H1 (cell line): Measurements from ENCODE around the gene NOL4L. TPM values are rescaled to one million over a fixed set of nuclear protein-coding genes. Genes with fewer than 3 reads are reported as not detected.

Experiments used
- CTCF ChIA-PET: fragments of 300-600 bp; sonication (Branson Sonifier 250); formaldehyde crosslinking; loops from one replicate; lab custom pipeline; 2021; ENCODE audit not compliant: partially characterized antibody; lab: Charles Lee
- POLR2A ChIA-PET: fragments of 300-600 bp; sonication (Branson Sonifier 250); formaldehyde crosslinking; loops from one replicate; lab custom pipeline; 2021; ENCODE audit warnings: inconsistent platforms; ENCODE audit not compliant: partially characterized antibody; lab: Charles Lee
- DNase-seq, 2 experiments: peaks; one replicate each; pipeline versions ENCODE4 v3.0.0 to v3.0.0-alpha.2; 2010 to 2022; ENCODE audit warnings: low spot score in 2 of 2, low read depth in 1 of 2, mixed read lengths in 1 of 2
- FAIRE-seq: peaks from 2 replicates; lab custom pipeline; 2011; peaks lifted over from hg19 to GRCh38; lab: Jason Lieb, UNC
- H2AFZ ChIP-seq: 2 replicates; pipeline ENCODE4 v1.8.1; 2012; ENCODE audit warnings: low read length, inconsistent platforms
- H2AK5ac ChIP-seq: 2 replicates; pipeline ENCODE4 v1.6.1; 2013; ENCODE audit warnings: low read depth, low read length
- H2BK120ac ChIP-seq: replicated peaks from 2 replicates; pipeline ENCODE3; 2013; ENCODE audit warnings: low read depth, low read length, inconsistent platforms
- H2BK12ac ChIP-seq: 2 replicates; pipeline ENCODE4 v1.6.1; 2013; ENCODE audit warnings: low read depth, low read length
- H2BK15ac ChIP-seq: 2 replicates; pipeline ENCODE4 v1.6.1; 2013; ENCODE audit warnings: low read length
- H2BK20ac ChIP-seq: 2 replicates; pipeline ENCODE4 v1.6.1; 2013; ENCODE audit warnings: low read length
- H2BK5ac ChIP-seq: 2 replicates; pipeline ENCODE4 v1.6.1; 2013; ENCODE audit warnings: low read depth, low read length
- H3K14ac ChIP-seq: 2 replicates; pipeline ENCODE4 v1.6.1; 2013; ENCODE audit warnings: inconsistent platforms; ENCODE audit not compliant: insufficient read length
- H3K18ac ChIP-seq: 2 replicates; pipeline ENCODE4 v1.6.1; 2013; ENCODE audit warnings: low read length; ENCODE audit errors: extremely low read depth
- H3K23ac ChIP-seq: 2 replicates; pipeline ENCODE4 v1.6.1; 2013; ENCODE audit warnings: inconsistent platforms; ENCODE audit not compliant: insufficient read length
- H3K23me2 ChIP-seq: 2 replicates; pipeline ENCODE4 v1.6.1; 2013; ENCODE audit warnings: low read depth, low read length
- H3K27ac ChIP-seq: 2 replicates; pipeline ENCODE4 v1.6.1; 2011; ENCODE audit warnings: low read depth, low read length, inconsistent platforms
- H3K27me3 ChIP-seq, 4 experiments: replicated peaks in 1 of 4; 1 replicate in 1 of 4; 2 replicates in 3 of 4; pipeline versions ENCODE4 v1.6.1 to v1.8.1; 2011 to 2013; ENCODE audit warnings: low read length in 3 of 4, mild to moderate bottlenecking in 3 of 4, inconsistent platforms in 2 of 4, mixed read lengths in 2 of 4, moderate library complexity in 1 of 4; ENCODE audit not compliant: control insufficient read depth in 3 of 4, insufficient read depth in 3 of 4; ENCODE audit errors: extremely low read depth in 1 of 4
- H3K36me3 ChIP-seq, 4 experiments: 2 replicates each; pipeline versions ENCODE4 v1.6.1 to v1.8.1; 2011 to 2013; ENCODE audit warnings: mild to moderate bottlenecking in 4 of 4, low read length in 3 of 4, moderate library complexity in 2 of 4, control low read depth in 1 of 4, inconsistent platforms in 1 of 4; ENCODE audit not compliant: insufficient read depth in 4 of 4, control insufficient read depth in 2 of 4
- H3K4ac ChIP-seq: replicated peaks from 2 replicates; pipeline ENCODE3; 2013; ENCODE audit warnings: low read length, low read depth, mixed read lengths, inconsistent platforms; ENCODE audit not compliant: insufficient read length
- H3K4me1 ChIP-seq, 4 experiments: replicated peaks in 1 of 4; 1 replicate in 1 of 4; 2 replicates in 3 of 4; pipeline versions ENCODE4 v1.6.1 to v1.8.1; 2011 to 2013; ENCODE audit warnings: low read length in 3 of 4, inconsistent platforms in 2 of 4, mixed read lengths in 1 of 4; ENCODE audit not compliant: insufficient read depth in 4 of 4, control insufficient read depth in 3 of 4
- H3K4me2 ChIP-seq, 2 experiments: 2 replicates each; pipeline versions ENCODE4 v1.6.1 to v1.8.1; 2011 to 2013; ENCODE audit warnings: low read depth in 2 of 2, low read length in 2 of 2, control low read depth in 1 of 2, inconsistent platforms in 1 of 2, mild to moderate bottlenecking in 1 of 2; ENCODE audit not compliant: insufficient read depth in 1 of 2
- H3K4me3 ChIP-seq, 4 experiments: fragments of 200-600, 300-600 bp in 1 of 4; sonication (generic), shearing (Covaris generic), sonication (Bioruptor Twin) in 1 of 4; 2 replicates each; pipeline versions ENCODE4 v1.5.1 to v1.8.1; 2011 to 2016; ENCODE audit warnings: low read length in 4 of 4, low read depth in 3 of 4, control low read depth in 2 of 4, inconsistent platforms in 2 of 4, mild to moderate bottlenecking in 2 of 4, mixed read lengths in 1 of 4, moderate library complexity in 1 of 4; ENCODE audit not compliant: insufficient read depth in 2 of 4; ENCODE audit errors: extremely low read depth in 1 of 4
- H3K56ac ChIP-seq: replicated peaks from 2 replicates; pipeline ENCODE3; 2013; ENCODE audit warnings: low read depth, mild to moderate bottlenecking, mixed read lengths, low read length, inconsistent platforms; ENCODE audit not compliant: insufficient read length
- H3K79me1 ChIP-seq: 2 replicates; pipeline ENCODE4 v1.6.1; 2013; ENCODE audit warnings: low read depth, low read length, control low read depth
- H3K79me2 ChIP-seq, 2 experiments: 2 replicates each; pipeline versions ENCODE4 v1.6.1 to v1.8.1; 2012 to 2013; ENCODE audit warnings: low read length in 2 of 2, mild to moderate bottlenecking in 2 of 2, inconsistent platforms in 1 of 2; ENCODE audit not compliant: insufficient read depth in 2 of 2, control insufficient read depth in 1 of 2
- H3K9ac ChIP-seq, 4 experiments: replicated peaks in 1 of 4; 1 replicate in 1 of 4; 2 replicates in 3 of 4; pipeline versions ENCODE4 v1.6.1 to v1.8.1; 2011 to 2013; ENCODE audit warnings: low read depth in 3 of 4, low read length in 3 of 4, control low read depth in 2 of 4, mild to moderate bottlenecking in 2 of 4, moderate library complexity in 2 of 4, inconsistent platforms in 1 of 4; ENCODE audit errors: extremely low read depth in 1 of 4
- H3K9me3 ChIP-seq, 2 experiments: 2 replicates each; pipeline versions ENCODE4 v1.6.1 to v1.8.1; 2012 to 2013; ENCODE audit warnings: mild to moderate bottlenecking in 2 of 2, moderate library complexity in 2 of 2, control low read depth in 1 of 2, inconsistent platforms in 1 of 2, low read depth in 1 of 2, low read length in 1 of 2, mixed read lengths in 1 of 2; ENCODE audit not compliant: insufficient read depth in 2 of 2
- H4K20me1 ChIP-seq, 2 experiments: replicated peaks in 1 of 2; 2 replicates each; pipeline versions ENCODE3 to v1.8.1; 2011 to 2013; ENCODE audit warnings: inconsistent platforms in 2 of 2, low read length in 2 of 2, mild to moderate bottlenecking in 1 of 2; ENCODE audit not compliant: insufficient read depth in 2 of 2, control insufficient read depth in 1 of 2
- H4K5ac ChIP-seq: 2 replicates; pipeline ENCODE4 v1.6.1; 2013; ENCODE audit warnings: low read length, low read depth, mixed read lengths, inconsistent platforms; ENCODE audit not compliant: insufficient read length
- H4K8ac ChIP-seq: 2 replicates; pipeline ENCODE4 v1.8.0; 2013; ENCODE audit warnings: mild to moderate bottlenecking, moderate library complexity, low read length, inconsistent platforms; ENCODE audit not compliant: insufficient read depth; ENCODE audit errors: extremely low read depth
- H4K91ac ChIP-seq: replicated peaks from 2 replicates; pipeline ENCODE3; 2013; ENCODE audit warnings: low read length, mixed read lengths, inconsistent platforms; ENCODE audit not compliant: insufficient read length
- CHD1 ChIP-seq: IDR thresholded peaks from 2 replicates; pipeline ENCODE4 v1.6.1; 2012; ENCODE audit warnings: low read depth, low read length, improper control_type of control experiment
- NANOG ChIP-seq: IDR thresholded peaks from 2 replicates; pipeline ENCODE4 v1.6.1; 2011; ENCODE audit warnings: low read length, low read depth, mild to moderate bottlenecking, inconsistent platforms; ENCODE audit not compliant: insufficient read depth, poor library complexity, severe bottlenecking
- RFX5 ChIP-seq: IDR thresholded peaks from 2 replicates; pipeline ENCODE4 v1.6.1; 2011; ENCODE audit warnings: low read depth, low read length, improper control_type of control experiment, borderline replicate concordance
- SP4 ChIP-seq: IDR thresholded peaks from 2 replicates; pipeline ENCODE4 v1.6.1; 2012; ENCODE audit warnings: low read length, inconsistent platforms
- WGBS, 2 experiments: shearing (Covaris generic) in 1 of 2; methylation state at CpG; one replicate each; pipeline versions ENCODE4 v1.1.6 to v1.1.7; 2013 to 2015; ENCODE audit warnings: low lambda C conversion rate in 2 of 2, mixed read lengths in 2 of 2, inconsistent platforms in 1 of 2, low coverage in 1 of 2, missing lambda C conversion rate in 1 of 2; ENCODE audit not compliant: insufficient replicate concordance in 2 of 2, insufficient coverage in 1 of 2, insufficient read length in 1 of 2; ENCODE audit errors: extremely low coverage in 1 of 2, missing lambda C conversion rate in 1 of 2; 5-methylcytosine and 5-hydroxymethylcytosine counted together
- polyA plus RNA-seq, 7 experiments: library from polyadenylated mRNA; depleted of rRNA in 3 of 7; stranded (reverse) in 5 of 7; unstranded in 2 of 7; fragments of >200 nt in 5 of 7; fragments of 200-250 nt in 2 of 7; gene quantifications; 1 replicate in 5 of 7; 2 replicates in 1 of 7; 4 replicates in 1 of 7; pipeline versions ENCODE4 v1.2.1 to v1.2.3, GENCODE V29; 2011 to 2013; ENCODE audit warnings: missing spikeins in 2 of 7, mixed read lengths in 2 of 7
- total RNA-seq: library from RNA; stranded (reverse); fragmentation: NEBNext Ultra II Directional; extraction: Animal tissue kit (Norgen Biotek cat#: 25700); gene quantifications from 2 replicates; pipeline ENCODE4 v1.2.1, GENCODE V29; 2021

Gene NOL4L
- total and polyA plus RNA-seq, 2 of the 8 experiments (the other 6 are each of a cell fraction or from before 2014, with no cell fraction given), result 15.3 to 23.7 TPM

DNA sequence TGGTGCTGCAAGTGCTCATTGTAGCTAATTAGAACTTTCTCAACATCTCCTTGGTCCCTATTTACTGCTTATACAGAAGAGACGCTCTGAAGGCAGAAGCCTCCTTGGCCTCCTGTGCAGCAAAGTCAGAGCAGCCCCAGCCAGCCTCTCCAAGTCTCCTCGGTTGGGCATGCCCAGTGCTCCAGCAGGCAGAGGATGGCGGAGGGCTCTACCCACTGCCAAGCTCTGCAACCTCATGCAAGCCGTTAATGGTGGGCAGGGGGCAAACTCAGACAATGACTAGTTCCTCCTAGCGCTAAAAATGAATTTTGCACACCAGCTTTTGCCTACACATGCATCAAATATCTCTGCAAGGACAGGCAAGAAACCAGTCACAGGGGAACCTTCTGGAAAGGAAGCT is 27.8 kb downstream of the NOL4L start:
- Histone ChIP-seq H4K91ac (no peak overlapping the region), H4K5ac (no peak overlapping the region), H3K4me3 (no peak overlapping the region), H3K27me3 (no peaks in the 10 kb centered on the region), H3K14ac (no peak overlapping the region), H3K27ac (no peak overlapping the region), H2AFZ (no peak overlapping the region), H3K18ac (no peak overlapping the region), H2AK5ac (no peak overlapping the region), H2BK20ac (no peak overlapping the region), H3K4ac (no peak overlapping the region), H2BK120ac (no peak overlapping the region), H3K9ac (no peak overlapping the region), H3K79me2 (no peaks in the 10 kb centered on the region), H3K9me3 (no peaks in the 10 kb centered on the region), H2BK12ac (no peak overlapping the region), H4K8ac (no peak overlapping the region; the same call in 1 of the 2 replicates), H3K4me1 (peaks cover 3 to 15% (median 11%) of the 10 kb centered on the region in 4 experiments), H2BK5ac (no peak overlapping the region), H4K20me1 (peaks cover 5% of the 10 kb centered on the region in 2 experiments), H3K79me1 (no peaks in the 10 kb centered on the region), H3K23me2 (no peaks in the 10 kb centered on the region), H2BK15ac (no peak overlapping the region), H3K4me2 (no peak overlapping the region), H3K56ac (no peak overlapping the region), H3K36me3 (no peaks in the 10 kb centered on the region), H3K23ac (no peak overlapping the region)
- ChIA-PET CTCF (interaction anchor here (0.6 to 3.0 kb wide), 6 partner anchors 16 to 407 kb away, joined by 3 to 20 read pairs (median 4); no protein-coding TSS in a partner anchor), POLR2A (interaction anchor here (1.3 to 1.4 kb wide), 2 partner anchors 16 to 83 kb away, joined by 3 read pairs; no protein-coding TSS in a partner anchor)
- DNase-seq, result no peak
- no peak for FAIRE-seq
- 70% methylated on average over 5 of the region's 5 CpGs; no CpG with 5 or more reads in 1 of the 2 experiments for WGBS, 2 experiments
- no peak for TF ChIP-seq NANOG
- TF ChIP-seq RFX5, result no peak
- no peak for TF ChIP-seq SP4
- no peak for TF ChIP-seq CHD1
